Measurements from ENCODE around the gene LMF2.

DNA sequence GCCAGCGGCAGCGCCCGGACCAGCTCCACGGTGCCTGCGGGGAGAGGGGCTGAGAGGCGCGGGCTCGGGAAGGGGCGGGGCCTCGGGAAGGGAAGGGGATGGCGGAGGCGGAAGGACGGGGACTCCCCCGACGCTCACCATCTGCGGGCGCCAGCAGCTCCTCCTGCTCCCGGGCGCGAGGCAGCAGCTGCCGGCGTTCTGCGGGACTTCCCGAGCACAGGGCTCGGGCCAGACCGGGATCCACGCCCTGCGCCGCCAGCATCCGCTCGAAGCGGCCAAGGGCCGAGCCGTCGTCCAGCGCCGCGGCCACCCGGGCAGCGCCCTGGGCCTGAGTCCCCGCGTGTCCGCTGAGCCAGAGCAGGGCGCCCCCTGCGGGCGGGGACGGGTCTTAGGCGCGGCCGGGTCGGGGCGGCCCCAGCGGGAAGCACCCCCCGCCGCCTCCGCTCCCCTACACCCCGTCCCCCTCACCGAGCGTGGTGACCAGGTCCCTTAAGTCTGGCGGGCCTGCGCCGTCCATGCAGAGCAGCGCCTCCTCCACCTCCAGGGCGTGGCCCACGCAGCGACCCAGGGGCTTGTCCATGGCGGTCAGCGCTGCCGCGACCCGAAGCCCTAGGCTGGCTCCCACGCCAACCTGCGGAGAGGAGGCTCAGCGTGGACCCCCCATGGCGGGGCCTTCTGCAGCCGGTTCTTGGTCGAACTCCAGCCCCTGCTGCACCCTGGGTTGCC, 18.8 kb upstream of the LMF2 start:
- TF ChIP-seq, protein P1, sequence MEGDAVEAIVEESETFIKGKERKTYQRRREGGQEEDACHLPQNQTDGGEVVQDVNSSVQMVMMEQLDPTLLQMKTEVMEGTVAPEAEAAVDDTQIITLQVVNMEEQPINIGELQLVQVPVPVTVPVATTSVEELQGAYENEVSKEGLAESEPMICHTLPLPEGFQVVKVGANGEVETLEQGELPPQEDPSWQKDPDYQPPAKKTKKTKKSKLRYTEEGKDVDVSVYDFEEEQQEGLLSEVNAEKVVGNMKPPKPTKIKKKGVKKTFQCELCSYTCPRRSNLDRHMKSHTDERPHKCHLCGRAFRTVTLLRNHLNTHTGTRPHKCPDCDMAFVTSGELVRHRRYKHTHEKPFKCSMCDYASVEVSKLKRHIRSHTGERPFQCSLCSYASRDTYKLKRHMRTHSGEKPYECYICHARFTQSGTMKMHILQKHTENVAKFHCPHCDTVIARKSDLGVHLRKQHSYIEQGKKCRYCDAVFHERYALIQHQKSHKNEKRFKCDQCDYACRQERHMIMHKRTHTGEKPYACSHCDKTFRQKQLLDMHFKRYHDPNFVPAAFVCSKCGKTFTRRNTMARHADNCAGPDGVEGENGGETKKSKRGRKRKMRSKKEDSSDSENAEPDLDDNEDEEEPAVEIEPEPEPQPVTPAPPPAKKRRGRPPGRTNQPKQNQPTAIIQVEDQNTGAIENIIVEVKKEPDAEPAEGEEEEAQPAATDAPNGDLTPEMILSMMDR (IDR thresholded peaks at IDR 0.05 in 2 of 3, conservative IDR thresholded peaks at IDR 0.05 in 1 of 3; ENCODE audit: borderline replicate concordance in 1 of 3, insufficient read depth in 1 of 3, low read depth in 2 of 3, low read length in 2 of 3): peak in 1 of 3 experiments; percentile 57; a peak in 3 of 6 replicates
- no peak for TF ChIP-seq POLR2A (IDR thresholded peaks at IDR 0.05; ENCODE audit: borderline replicate concordance, extremely low read depth, insufficient read depth, insufficient read length)
- TF ChIP-seq, protein P2, sequence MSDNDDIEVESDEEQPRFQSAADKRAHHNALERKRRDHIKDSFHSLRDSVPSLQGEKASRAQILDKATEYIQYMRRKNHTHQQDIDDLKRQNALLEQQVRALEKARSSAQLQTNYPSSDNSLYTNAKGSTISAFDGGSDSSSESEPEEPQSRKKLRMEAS (IDR thresholded peaks at IDR 0.05): no peak
- no peak for TF ChIP-seq RAD21 (IDR thresholded peaks at IDR 0.05; ENCODE audit: low read depth)
- no peak for TF ChIP-seq SP1 (IDR thresholded peaks at IDR 0.05; ENCODE audit: low read depth)
- no peak for TF ChIP-seq EZH2 (IDR thresholded peaks at IDR 0.05)
- no peak for TF ChIP-seq TCF7L2 (IDR thresholded peaks at IDR 0.05; ENCODE audit: borderline replicate concordance, extremely low read depth, insufficient read depth, insufficient read length)
- TF ChIP-seq SIN3A (IDR thresholded peaks at IDR 0.05; ENCODE audit: low read depth): no peak
- peak; percentile 51 for TF ChIP-seq POLR2AphosphoS5 (IDR thresholded peaks at IDR 0.05; ENCODE audit: low read depth, low read length)
- TF ChIP-seq, protein P3, sequence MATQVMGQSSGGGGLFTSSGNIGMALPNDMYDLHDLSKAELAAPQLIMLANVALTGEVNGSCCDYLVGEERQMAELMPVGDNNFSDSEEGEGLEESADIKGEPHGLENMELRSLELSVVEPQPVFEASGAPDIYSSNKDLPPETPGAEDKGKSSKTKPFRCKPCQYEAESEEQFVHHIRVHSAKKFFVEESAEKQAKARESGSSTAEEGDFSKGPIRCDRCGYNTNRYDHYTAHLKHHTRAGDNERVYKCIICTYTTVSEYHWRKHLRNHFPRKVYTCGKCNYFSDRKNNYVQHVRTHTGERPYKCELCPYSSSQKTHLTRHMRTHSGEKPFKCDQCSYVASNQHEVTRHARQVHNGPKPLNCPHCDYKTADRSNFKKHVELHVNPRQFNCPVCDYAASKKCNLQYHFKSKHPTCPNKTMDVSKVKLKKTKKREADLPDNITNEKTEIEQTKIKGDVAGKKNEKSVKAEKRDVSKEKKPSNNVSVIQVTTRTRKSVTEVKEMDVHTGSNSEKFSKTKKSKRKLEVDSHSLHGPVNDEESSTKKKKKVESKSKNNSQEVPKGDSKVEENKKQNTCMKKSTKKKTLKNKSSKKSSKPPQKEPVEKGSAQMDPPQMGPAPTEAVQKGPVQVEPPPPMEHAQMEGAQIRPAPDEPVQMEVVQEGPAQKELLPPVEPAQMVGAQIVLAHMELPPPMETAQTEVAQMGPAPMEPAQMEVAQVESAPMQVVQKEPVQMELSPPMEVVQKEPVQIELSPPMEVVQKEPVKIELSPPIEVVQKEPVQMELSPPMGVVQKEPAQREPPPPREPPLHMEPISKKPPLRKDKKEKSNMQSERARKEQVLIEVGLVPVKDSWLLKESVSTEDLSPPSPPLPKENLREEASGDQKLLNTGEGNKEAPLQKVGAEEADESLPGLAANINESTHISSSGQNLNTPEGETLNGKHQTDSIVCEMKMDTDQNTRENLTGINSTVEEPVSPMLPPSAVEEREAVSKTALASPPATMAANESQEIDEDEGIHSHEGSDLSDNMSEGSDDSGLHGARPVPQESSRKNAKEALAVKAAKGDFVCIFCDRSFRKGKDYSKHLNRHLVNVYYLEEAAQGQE (IDR thresholded peaks at IDR 0.05; ENCODE audit: low read depth): no peak
- TF ChIP-seq YY1 (IDR thresholded peaks at IDR 0.05; ENCODE audit: extremely low read depth, insufficient replicate concordance, low read depth, low read length): no peak
- TF ChIP-seq, protein P4, sequence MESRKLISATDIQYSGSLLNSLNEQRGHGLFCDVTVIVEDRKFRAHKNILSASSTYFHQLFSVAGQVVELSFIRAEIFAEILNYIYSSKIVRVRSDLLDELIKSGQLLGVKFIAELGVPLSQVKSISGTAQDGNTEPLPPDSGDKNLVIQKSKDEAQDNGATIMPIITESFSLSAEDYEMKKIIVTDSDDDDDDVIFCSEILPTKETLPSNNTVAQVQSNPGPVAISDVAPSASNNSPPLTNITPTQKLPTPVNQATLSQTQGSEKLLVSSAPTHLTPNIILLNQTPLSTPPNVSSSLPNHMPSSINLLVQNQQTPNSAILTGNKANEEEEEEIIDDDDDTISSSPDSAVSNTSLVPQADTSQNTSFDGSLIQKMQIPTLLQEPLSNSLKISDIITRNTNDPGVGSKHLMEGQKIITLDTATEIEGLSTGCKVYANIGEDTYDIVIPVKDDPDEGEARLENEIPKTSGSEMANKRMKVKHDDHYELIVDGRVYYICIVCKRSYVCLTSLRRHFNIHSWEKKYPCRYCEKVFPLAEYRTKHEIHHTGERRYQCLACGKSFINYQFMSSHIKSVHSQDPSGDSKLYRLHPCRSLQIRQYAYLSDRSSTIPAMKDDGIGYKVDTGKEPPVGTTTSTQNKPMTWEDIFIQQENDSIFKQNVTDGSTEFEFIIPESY (IDR thresholded peaks at IDR 0.05; ENCODE audit: extremely low read depth, insufficient replicate concordance, low read length): no peak
- TF ChIP-seq ZNF274 (IDR thresholded peaks at IDR 0.05; ENCODE audit: low read depth, low read length): no peak
